SJCRH30 (cell line): ENCODE results near the gene HEXIM1. TPM values are rescaled to one million over a fixed set of nuclear protein-coding genes. Genes with fewer than 3 reads are reported as not detected.
A peak's percentile ranks its signal among the peaks of the same experiment; 100 is the strongest.

Source experiments
- DNase-seq, 2 experiments: peaks; one replicate each; pipeline ENCODE4 v3.0.0-alpha.2; 2015 to 2020
- H3K27ac ChIP-seq: fragments of 250-450 bp; sonication (Bioruptor Pico); 2 replicates; pipeline ENCODE4 v1.5.1; 2020; ENCODE audit warnings: mild to moderate bottlenecking, moderate library complexity
- H3K27me3 ChIP-seq: fragments of 250-450 bp; sonication (Bioruptor Pico); 2 replicates; pipeline ENCODE4 v1.5.1; 2020; ENCODE audit warnings: mild to moderate bottlenecking, moderate library complexity
- H3K36me3 ChIP-seq: fragments of 250-450 bp; sonication (Bioruptor Pico); 2 replicates; pipeline ENCODE4 v1.5.1; 2020; ENCODE audit warnings: mild to moderate bottlenecking, moderate library complexity
- H3K4me1 ChIP-seq: fragments of 250-450 bp; sonication (Bioruptor Pico); 2 replicates; pipeline ENCODE4 v1.5.1; 2020; ENCODE audit warnings: mild to moderate bottlenecking, moderate library complexity
- H3K4me3 ChIP-seq: fragments of 250-450 bp; sonication (Bioruptor Pico); 2 replicates; pipeline ENCODE4 v1.5.1; 2020; ENCODE audit warnings: mild to moderate bottlenecking, moderate library complexity
- H3K9me3 ChIP-seq: fragments of 250-450 bp; sonication (Bioruptor Pico); replicated peaks from 2 replicates; pipeline ENCODE4 v1.5.1; 2020; ENCODE audit warnings: mild to moderate bottlenecking, moderate library complexity
- total RNA-seq: library from RNA; depleted of rRNA; stranded (reverse); fragments of >200 nt; shearing (Covaris generic); gene quantifications from 2 replicates; pipeline ENCODE4 v1.2.3, GENCODE V29; 2014

Gene HEXIM1
- total RNA-seq, 1 experiment from 2014 or later = 10.5 TPM

DNA sequence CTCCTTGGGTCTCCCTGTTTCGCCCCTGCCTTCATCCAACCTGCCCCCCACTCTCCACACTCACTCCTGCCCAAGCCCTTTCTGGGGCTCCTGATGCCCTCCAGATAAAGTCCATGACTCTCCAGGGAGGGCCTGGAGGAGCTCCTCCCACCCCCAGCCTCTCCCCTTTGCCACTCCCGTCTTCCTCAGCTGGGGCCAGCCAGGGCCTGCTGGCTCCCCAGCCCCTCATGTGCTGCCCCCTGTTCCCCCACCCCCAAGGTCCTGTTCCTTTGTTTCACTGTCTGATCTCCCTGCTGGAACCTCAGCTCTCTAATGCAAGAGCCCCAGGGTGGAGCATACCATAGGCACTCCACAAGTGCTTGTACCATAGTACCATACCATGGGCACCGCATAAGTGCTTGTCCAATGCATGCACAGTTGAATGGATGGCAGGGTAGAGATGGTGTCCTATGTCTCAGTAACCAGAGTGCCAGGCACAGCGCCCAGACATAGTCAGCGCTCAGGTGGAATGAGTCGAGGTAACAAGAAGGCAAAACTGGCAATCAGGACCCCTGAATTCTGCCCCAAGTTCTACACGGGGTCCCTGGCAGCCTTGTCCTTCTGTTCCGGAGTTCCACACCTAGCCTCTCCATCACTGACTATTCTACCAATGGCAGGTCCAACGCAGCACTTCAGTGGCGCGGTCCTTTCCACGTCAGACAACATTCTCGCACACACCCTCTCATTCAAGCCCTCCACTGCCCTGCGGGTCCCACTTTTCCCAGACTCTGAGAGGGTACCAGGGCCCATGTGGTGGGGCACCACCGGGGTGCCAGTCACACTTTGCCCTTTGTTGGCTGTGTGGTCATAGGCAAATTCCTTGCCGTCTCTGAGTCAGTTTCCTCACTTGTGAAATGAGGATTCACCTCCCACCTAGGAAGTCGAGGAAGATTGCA is 17.3 kb upstream of the HEXIM1 start:
- H3K27ac ChIP-seq = no peak overlapping the region

DNA sequence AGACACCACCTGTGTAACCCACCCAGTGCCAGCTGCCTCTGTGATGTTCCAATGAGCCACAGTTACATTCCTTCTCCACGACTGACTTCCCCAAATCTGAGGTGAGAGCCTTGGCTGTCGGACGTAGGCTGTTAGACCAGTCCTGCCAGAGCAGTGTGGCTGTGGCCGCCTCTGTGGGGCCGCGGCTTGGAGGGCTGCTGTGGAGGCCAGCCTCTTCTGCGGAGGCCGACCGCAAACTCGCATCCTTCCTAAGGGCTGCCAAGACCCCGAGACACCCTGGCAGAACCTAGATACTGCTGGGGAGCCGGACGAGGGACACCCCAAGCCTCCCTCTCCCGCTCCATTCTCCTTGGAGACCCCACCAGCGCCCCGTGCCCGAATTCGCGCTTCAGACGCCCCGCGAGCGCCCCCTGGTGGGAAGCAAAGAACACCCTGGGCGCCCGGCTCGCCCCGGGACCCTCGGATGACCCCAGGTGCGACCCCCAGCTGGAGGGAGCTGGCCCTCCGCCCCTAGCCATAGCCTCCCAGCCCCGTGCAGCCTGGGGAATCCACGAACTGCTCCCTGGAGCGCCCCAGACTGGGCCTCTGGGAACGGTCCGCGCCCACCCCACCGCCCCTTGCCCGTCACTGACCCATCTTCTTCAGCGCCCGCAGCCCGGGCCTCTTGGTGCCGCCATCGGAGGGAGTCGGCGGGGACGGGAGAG is 16.5 kb upstream of the HEXIM1 start:
- Histone ChIP-seq H3K4me1 (peaks cover 26% of the 10 kb centered on the region), H3K9me3 (no peaks in the 10 kb centered on the region), H3K27me3 (no peaks in the 10 kb centered on the region), H3K36me3 (no peaks in the 10 kb centered on the region), H3K27ac (no peak overlapping the region; the same call in 1 of the 2 replicates), H3K4me3 (peak overlapping the region; percentile 73)
- peak; percentile 70 to 71 for DNase-seq

More for the DNA sequence above, 17.3 kb upstream of the HEXIM1 start:
- Histone ChIP-seq H3K36me3 (no peaks in the 10 kb centered on the region), H3K9me3 (no peaks in the 10 kb centered on the region), H3K27me3 (no peaks in the 10 kb centered on the region), H3K4me1 (peaks cover 26% of the 10 kb centered on the region), H3K4me3 (no peak overlapping the region)
- no peak for DNase-seq

DNA sequence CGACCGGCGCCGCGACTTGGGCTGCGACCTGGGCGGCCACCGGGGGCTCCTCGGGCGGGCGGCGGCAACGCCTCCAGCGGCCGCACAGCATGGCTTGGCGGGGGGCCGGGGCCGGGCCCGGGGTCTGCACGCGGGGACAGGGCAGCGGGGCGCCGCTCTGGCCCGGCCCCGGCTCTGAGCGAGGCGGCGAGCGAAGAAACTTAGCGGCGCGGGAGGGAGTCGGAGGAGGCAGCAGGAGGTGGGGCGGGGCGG is 16.0 kb upstream of the HEXIM1 start, which contains the start of gene PLCD3:
Gene PLCD3 (minus strand): TSS at position 196 of the 252 bp plus-strand sequence. CDS start 105 bp downstream, at position 91.
- Histone ChIP-seq H3K4me3 (peak within 1 kb of the TSS; percentile 73), H3K27me3 (no peaks in the 10 kb centered on the region), H3K4me1 (peaks cover 25% of the 10 kb centered on the region), H3K27ac (peak within 1 kb of the TSS; percentile 19; the same call in 1 of the 2 replicates), H3K36me3 (no peaks in the 10 kb centered on the region), H3K9me3 (no peaks in the 10 kb centered on the region)
- DNase-seq = no peak

DNA sequence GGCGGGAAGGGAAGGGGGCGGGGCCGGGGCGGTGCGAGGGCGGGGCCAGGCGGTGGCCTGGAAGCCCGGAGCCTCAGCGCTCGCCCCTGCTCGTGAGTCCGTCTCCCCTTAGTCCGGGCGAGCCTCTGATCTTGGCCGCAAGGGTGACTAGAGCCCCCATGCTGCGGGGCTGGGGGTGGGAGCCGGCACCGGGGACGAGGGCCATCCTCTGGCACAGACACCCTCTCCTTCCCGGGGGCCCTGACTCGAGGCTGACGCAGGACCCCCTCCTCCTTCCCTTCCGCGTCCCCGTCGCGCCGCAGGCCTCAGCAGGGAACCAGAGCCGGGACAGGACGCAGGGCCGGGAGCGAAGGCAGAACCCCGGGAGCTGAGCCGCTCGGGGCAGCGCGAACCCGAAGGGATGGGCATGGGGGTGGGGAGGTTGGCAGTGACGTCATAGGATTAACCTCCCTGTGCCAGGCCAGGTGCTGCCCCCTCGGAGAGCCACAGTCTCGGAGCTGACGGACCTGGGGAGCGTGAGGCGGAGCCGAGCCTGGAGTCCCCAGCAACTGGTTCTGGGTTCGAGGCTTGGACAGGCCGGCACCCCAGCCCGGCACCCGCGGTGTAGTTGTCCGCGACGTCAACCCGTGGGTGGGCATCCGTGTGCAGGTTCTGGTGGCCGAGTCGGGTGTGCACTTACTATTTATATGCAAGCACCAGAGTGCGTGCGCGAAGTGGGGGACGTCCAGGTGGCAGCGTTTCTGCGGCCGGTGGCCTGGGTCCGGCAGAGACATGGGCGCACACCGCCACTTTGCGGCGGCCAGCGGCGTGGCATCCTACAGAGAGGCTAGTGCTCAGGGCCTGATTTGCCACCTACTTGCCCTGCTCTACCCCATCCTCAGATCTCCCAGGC is 15.5 kb upstream of the HEXIM1 start:
- H3K27me3 ChIP-seq = no peaks in the 10 kb centered on the region
- no peaks in the 10 kb centered on the region for H3K9me3 ChIP-seq
- peaks cover 19% of the 10 kb centered on the region for H3K4me1 ChIP-seq
- peak overlapping the region; percentile 19; the same call in 1 of the 2 replicates for H3K27ac ChIP-seq
- peak overlapping the region; percentile 73 for H3K4me3 ChIP-seq
- no peaks in the 10 kb centered on the region for H3K36me3 ChIP-seq
- peak; percentile 81 to 89 for DNase-seq

DNA sequence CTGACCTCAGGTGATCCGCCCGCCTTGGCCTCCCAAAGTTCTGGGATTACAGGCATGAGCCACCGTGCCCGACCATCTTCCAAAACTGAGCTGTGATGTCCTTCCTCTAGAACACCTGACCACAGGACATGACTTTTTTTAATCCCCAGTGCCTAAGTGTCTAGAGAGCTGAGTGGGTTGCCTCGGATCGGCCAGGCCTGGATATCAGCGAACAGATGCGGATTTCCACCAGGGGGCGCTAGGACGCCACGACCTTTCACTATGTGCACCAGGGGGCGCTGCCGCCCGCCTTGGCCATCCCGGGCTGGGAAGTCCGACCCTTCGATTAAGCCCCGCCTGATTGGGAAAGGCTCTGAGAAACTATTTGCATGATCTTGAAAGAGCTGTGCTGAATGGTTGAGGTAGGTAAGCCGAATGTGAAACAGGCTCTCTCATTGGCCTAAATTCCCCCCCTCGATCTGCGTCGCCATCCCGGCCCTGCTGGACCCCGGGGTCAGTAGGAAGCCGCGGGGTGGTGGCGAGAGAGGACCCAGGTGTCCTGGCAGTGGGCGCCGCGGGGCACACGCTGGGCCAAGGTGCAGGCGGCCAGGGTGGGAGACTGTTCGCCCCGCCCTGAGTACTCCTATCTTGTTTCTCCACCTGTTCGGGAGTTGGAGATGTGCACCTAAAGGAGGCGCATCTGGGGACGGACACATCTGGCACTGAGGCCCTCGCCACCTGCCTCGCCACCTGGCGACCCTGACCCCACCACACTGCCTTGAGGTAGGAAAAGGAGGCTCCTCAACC is 12.9 kb upstream of the HEXIM1 start, which contains the start of gene ACBD4:
Gene ACBD4 (plus strand): TSS at position 496 of the 786 bp plus-strand sequence. CDS start 458 bp downstream, outside the sequence.
- Histone ChIP-seq H3K36me3 (no peaks in the 10 kb centered on the region), H3K27ac (no peak within 1 kb of the TSS), H3K4me3 (peak within 1 kb of the TSS; percentile 41), H3K4me1 (peaks cover 20% of the 10 kb centered on the region), H3K27me3 (no peaks in the 10 kb centered on the region), H3K9me3 (no peaks in the 10 kb centered on the region)
- peak; percentile 96 to 99 for DNase-seq

DNA sequence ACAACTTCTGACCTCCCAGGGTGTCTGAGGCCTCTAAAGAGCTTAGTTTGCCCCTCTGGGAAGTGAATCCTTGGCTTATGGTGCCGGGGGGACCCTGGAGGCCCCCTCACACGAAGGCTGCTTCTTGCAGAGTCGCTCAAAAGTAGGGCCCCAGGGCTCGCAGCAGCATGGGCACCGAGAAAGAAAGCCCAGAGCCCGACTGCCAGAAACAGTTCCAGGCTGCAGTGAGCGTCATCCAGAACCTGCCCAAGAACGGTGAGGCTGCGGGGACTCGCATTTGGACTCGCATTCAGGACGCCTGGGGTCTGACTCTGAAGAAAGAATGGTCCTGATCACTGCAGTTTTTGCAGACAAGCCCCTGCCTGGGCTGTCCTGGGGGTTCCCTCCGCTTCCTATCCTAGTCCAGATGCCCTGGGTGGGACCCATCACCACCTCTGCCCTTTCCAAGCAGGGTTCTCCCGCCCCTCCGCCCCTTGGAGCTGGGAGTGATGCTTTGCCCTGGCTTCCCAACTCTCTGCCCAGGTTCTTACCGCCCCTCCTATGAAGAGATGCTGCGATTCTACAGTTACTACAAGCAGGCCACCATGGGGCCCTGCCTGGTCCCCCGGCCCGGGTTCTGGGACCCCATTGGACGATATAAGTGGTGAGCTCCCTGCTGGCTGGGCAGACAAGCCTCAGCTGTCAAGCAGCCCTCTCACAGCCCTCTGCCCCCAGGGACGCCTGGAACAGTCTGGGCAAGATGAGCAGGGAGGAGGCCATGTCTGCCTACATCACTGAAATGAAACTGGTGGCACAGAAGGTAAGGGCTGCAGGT is 12.1 kb upstream of the HEXIM1 start:
- peaks cover 20% of the 10 kb centered on the region for H3K4me1 ChIP-seq
- no peaks in the 10 kb centered on the region for H3K9me3 ChIP-seq
- H3K4me3 ChIP-seq = peak overlapping the region; percentile 41
- DNase-seq = no peak
- H3K27me3 ChIP-seq = no peaks in the 10 kb centered on the region
- no peak overlapping the region for H3K27ac ChIP-seq
- H3K36me3 ChIP-seq = no peaks in the 10 kb centered on the region

DNA sequence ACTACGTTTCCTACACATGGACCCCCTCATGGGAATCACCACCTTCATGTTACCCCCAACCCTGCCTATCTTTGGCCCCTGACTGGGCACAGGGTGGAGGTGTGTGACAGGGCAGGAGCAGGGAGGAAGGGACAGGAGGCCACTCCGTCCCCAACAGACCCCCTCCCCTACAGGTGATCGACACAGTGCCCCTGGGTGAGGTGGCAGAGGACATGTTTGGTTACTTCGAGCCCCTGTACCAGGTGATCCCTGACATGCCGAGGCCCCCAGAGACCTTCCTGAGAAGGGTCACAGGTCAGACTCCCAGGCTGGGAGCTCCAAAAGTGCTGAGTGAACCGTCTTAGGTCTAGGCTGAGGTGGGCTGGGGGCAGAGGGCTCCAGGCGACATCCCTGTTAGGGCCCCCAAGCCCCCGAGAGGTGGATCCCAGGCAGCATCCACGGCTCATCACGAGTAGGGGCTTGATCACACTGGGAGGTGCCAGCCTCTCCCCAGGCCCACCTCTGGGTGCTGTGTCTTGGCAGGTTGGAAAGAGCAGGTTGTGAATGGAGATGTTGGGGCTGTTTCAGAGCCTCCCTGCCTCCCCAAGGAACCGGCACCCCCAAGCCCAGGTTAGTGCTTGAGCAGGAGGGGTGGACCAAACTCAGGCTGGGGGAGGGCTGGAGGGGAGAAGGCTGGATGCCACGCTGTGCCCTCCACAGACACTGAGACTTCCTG is 11.3 kb upstream of the HEXIM1 start:
- no peaks in the 10 kb centered on the region for H3K36me3 ChIP-seq
- DNase-seq = no peak
- no peak overlapping the region for H3K27ac ChIP-seq
- no peak overlapping the region for H3K4me3 ChIP-seq
- no peaks in the 10 kb centered on the region for H3K27me3 ChIP-seq
- H3K4me1 ChIP-seq = peaks cover 20% of the 10 kb centered on the region
- no peaks in the 10 kb centered on the region for H3K9me3 ChIP-seq

DNA sequence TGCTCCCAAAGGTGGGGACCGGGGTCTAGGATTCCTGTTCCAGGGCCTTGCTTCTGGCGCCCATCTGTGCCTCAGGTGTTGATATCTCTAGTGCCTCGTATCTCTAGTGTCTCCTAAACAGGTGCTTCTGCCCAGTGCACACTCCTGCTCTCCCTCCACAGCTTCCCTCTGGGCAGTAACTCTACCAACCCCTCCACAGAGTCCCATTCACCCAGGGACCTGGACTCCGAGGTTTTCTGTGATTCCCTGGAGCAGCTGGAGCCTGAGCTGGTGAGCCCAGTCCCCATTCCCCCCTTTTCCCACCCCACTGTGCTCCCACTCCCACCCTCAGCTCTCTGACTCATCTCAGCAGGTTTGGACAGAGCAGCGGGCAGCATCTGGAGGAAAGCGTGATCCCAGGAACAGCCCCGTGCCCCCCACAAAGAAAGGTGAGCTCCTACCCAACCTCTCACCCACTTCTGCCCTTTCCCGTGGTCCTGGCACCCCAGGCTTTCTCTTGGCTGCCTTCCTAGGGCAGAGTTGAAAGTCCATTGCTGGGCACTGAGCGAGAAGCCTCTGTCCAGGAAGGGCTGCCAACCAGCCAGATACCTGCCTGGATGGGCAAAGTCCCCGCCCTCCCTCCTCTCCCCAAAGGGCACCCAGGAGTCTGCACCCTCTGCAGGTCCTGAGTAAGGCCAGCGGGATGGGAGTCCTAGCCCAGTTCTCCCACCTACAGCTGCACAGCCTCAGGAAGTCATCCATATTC is 10.5 kb upstream of the HEXIM1 start:
- H3K9me3 ChIP-seq = no peaks in the 10 kb centered on the region
- no peak overlapping the region for H3K4me3 ChIP-seq
- no peaks in the 10 kb centered on the region for H3K36me3 ChIP-seq
- no peak overlapping the region for H3K27ac ChIP-seq
- DNase-seq = no peak
- H3K27me3 ChIP-seq = no peaks in the 10 kb centered on the region
- peaks cover 20% of the 10 kb centered on the region for H3K4me1 ChIP-seq

DNA sequence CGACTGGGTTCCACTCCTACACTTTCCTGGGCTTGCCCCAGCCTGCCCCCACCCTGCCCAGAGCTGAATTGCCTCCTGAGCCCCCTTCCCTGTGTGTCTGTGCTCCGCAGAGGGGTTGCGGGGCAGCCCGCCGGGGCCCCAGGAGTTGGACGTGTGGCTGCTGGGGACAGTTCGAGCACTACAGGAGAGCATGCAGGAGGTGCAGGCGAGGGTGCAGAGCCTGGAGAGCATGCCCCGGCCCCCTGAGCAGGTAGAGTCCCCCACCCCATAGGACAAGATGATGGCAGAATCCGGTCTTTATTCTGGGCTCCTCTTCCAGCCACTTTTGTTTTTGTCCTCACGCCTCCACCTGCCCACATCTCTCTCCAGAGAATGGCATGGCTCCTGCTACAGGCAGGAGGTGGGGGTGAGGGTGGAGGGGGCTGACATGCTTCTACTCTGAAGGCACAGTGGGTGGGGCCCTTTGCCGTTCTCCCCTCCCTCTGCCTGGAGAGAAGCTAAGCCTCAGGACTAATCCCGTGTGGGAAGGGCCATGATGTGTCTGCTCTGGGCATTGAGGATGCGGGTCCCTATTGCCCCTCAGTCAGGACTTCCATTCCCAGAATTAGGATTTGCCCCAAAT is 9.3 kb upstream of the HEXIM1 start:
- Histone ChIP-seq H3K27ac (no peak overlapping the region), H3K4me1 (peaks cover 20% of the 10 kb centered on the region), H3K4me3 (no peak overlapping the region), H3K36me3 (no peaks in the 10 kb centered on the region), H3K9me3 (no peaks in the 10 kb centered on the region), H3K27me3 (no peaks in the 10 kb centered on the region)
- peak in 1 of 2 experiments; percentile 42 for DNase-seq

DNA sequence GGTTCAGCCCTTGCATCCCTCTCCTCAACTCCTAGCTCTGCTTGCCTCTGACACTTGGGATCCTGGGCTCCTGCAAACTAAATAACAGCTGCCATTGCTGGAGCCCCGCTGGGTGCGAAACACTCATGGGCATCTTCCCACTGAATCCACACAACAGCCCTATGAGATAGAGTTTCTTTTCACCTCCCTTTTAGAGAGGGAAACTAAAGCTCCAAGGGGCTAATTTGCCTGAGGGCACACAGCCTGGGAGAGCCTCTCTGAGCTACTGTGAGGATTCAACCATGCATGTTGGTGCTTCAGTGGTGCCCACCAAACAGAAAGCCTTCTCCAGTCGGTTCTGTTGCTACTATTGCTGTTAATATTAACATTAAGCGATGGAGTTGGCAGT is 8.7 kb upstream of the HEXIM1 start:
- H3K4me1 ChIP-seq = peaks cover 20% of the 10 kb centered on the region
- H3K27me3 ChIP-seq = no peaks in the 10 kb centered on the region
- peak; percentile 60 to 83 for DNase-seq
- no peaks in the 10 kb centered on the region for H3K36me3 ChIP-seq
- no peak overlapping the region for H3K27ac ChIP-seq
- no peaks in the 10 kb centered on the region for H3K9me3 ChIP-seq
- H3K4me3 ChIP-seq = no peak overlapping the region

DNA sequence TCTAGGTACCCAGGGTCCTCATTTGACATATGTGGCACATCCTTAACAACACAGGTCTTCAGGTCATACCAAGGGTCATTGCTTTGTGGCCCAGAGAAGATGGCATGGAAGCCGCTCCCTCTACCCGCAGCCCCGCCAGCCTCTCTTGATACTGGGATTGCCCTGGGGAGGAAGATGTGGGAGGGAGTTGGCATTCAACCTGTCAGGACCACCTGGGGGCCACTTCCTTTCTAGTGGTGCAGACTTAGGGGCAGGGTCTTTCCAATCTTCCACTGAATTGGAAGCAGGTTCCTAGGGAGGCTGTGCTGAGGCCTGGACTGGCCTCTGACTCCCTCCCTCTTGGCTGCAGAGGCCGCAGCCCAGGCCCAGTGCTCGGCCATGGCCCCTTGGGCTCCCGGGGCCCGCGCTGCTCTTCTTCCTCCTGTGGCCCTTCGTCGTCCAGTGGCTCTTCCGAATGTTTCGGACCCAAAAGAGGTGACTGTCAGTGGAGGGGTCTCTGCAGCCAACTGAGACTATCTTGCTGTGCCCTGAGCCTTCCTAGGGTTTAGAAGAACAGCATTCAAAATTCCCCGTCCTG is 5.1 kb upstream of the HEXIM1 start:
- Histone ChIP-seq H3K4me3 (no peak overlapping the region), H3K36me3 (no peaks in the 10 kb centered on the region), H3K27me3 (no peaks in the 10 kb centered on the region), H3K9me3 (no peaks in the 10 kb centered on the region), H3K27ac (no peak overlapping the region), H3K4me1 (peaks cover 21% of the 10 kb centered on the region)
- no peak for DNase-seq
